Dendritic cell treated with granulocyte-macrophage colony-stimulating factor and Interleukin-4, amounts not matched to agents 40 ng/mL and 50 ng/mL, for 4 days (primary cell): ENCODE measurements around the gene DRD1.
"Not testable (repeated sequence)": the region's sequence is repeated elsewhere in the genome, so short reads cannot be mapped to it uniquely, and the experiment has no call there.

Source experiments
- H3K27ac Mint-ChIP-seq: one replicate; pipeline ENCODE4 v1.8.0; 2022; ENCODE audit warnings: mild to moderate bottlenecking, mixed read lengths
- H3K27me3 Mint-ChIP-seq: one replicate; pipeline ENCODE4 v1.8.0; 2022; ENCODE audit warnings: mild to moderate bottlenecking, mixed read lengths
- H3K36me3 Mint-ChIP-seq: one replicate; pipeline ENCODE4 v1.8.0; 2022; ENCODE audit warnings: low read depth, mixed read lengths
- H3K4me1 Mint-ChIP-seq: one replicate; pipeline ENCODE4 v1.8.0; 2022; ENCODE audit warnings: low read depth, mixed read lengths
- H3K4me3 Mint-ChIP-seq: one replicate; pipeline ENCODE4 v1.8.0; 2022; ENCODE audit warnings: mild to moderate bottlenecking, moderate library complexity, mixed read lengths
- H3K9me3 Mint-ChIP-seq: one replicate; pipeline ENCODE4 v1.8.0; 2022; ENCODE audit warnings: mixed read lengths
- intact Hi-C: fragments of 100-400 bp; cut with micrococcal nuclease; formaldehyde crosslinking; loops from one replicate; pipeline ENCODE4 v1.15.0; 2022

The DRD1 gene

GRCh38 chr5:175434800-175435199 is 9.2 kb downstream of the DRD1 start:
- intact Hi-C loops: no loop called here
- Mint-ChIP-seq H3K27me3 (peaks cover 20% of the 10 kb centered on the region), H3K27ac (no peak overlapping the region), H3K4me1 (no peaks in the 10 kb centered on the region), H3K4me3 (no peak overlapping the region), H3K36me3 (no peaks in the 10 kb centered on the region), H3K9me3 (no peaks in the 10 kb centered on the region)

- H3K9me3 Mint-ChIP-seq: no peaks in the 10 kb centered on the region
- intact Hi-C loops: no loop called here
- no peaks in the 10 kb centered on the region for H3K36me3 Mint-ChIP-seq
- H3K27ac Mint-ChIP-seq: no peak overlapping the region
- no peaks in the 10 kb centered on the region for H3K4me1 Mint-ChIP-seq
- H3K27me3 Mint-ChIP-seq: peaks cover 6% of the 10 kb centered on the region
- H3K4me3 Mint-ChIP-seq: no peak overlapping the region
These were observed 16.2 kb downstream of the DRD1 start for GRCh38 chr5:175427762-175428161.

GRCh38 chr5:175424594-175424993 is 19.4 kb downstream of the DRD1 start:
- H3K4me1 Mint-ChIP-seq, H3K4me3 Mint-ChIP-seq, intact Hi-C loops, H3K27me3 Mint-ChIP-seq, H3K27ac Mint-ChIP-seq, H3K9me3 Mint-ChIP-seq, H3K36me3 Mint-ChIP-seq: not testable (repeated sequence)

GRCh38 chr5:175422058-175422457 is 21.9 kb downstream of the DRD1 start:
- peaks cover 6% of the 10 kb centered on the region for H3K27me3 Mint-ChIP-seq
- no peaks in the 10 kb centered on the region for H3K36me3 Mint-ChIP-seq
- H3K27ac Mint-ChIP-seq: no peak overlapping the region
- intact Hi-C loops: no loop called here
- H3K4me3 Mint-ChIP-seq: no peak overlapping the region
- no peaks in the 10 kb centered on the region for H3K4me1 Mint-ChIP-seq
- H3K9me3 Mint-ChIP-seq: no peaks in the 10 kb centered on the region

- H3K27ac Mint-ChIP-seq: no peak overlapping the region
- H3K9me3 Mint-ChIP-seq: peaks cover 6% of the 10 kb centered on the region
- no peak overlapping the region for H3K4me3 Mint-ChIP-seq
- H3K36me3 Mint-ChIP-seq: no peaks in the 10 kb centered on the region
- intact Hi-C loops: no loop called here
- H3K4me1 Mint-ChIP-seq: no peaks in the 10 kb centered on the region
- H3K27me3 Mint-ChIP-seq: peaks cover 6% of the 10 kb centered on the region
These were observed 23.6 kb downstream of the DRD1 start for GRCh38 chr5:175420383-175420782.

GRCh38 chr5:175418251-175418650 is 25.7 kb downstream of the DRD1 start:
- Mint-ChIP-seq H3K36me3 (no peaks in the 10 kb centered on the region), H3K4me3 (no peak overlapping the region), H3K27me3 (peaks cover 4% of the 10 kb centered on the region), H3K9me3 (peaks cover 8% of the 10 kb centered on the region), H3K27ac (no peak overlapping the region), H3K4me1 (peaks cover 6% of the 10 kb centered on the region)
- intact Hi-C loops: no loop called here

GRCh38 chr5:175417384-175417783 is 26.6 kb downstream of the DRD1 start:
- Mint-ChIP-seq H3K4me1 (peaks cover 6% of the 10 kb centered on the region), H3K36me3 (no peaks in the 10 kb centered on the region), H3K4me3 (no peak overlapping the region), H3K9me3 (peaks cover 8% of the 10 kb centered on the region), H3K27ac (no peak overlapping the region), H3K27me3 (peaks cover 3% of the 10 kb centered on the region)
- intact Hi-C loops: no loop called here

GRCh38 chr5:175415303-175415702 is 28.7 kb downstream of the DRD1 start:
- intact Hi-C loops: no loop called here
- peaks cover 6% of the 10 kb centered on the region for H3K4me1 Mint-ChIP-seq
- no peak overlapping the region for H3K4me3 Mint-ChIP-seq
- no peak overlapping the region for H3K27ac Mint-ChIP-seq
- H3K36me3 Mint-ChIP-seq: no peaks in the 10 kb centered on the region
- H3K27me3 Mint-ChIP-seq: peaks cover 4% of the 10 kb centered on the region
- peaks cover 8% of the 10 kb centered on the region for H3K9me3 Mint-ChIP-seq

GRCh38 chr5:175410926-175411325 is 33.1 kb downstream of the DRD1 start:
- peaks cover 4% of the 10 kb centered on the region for H3K27me3 Mint-ChIP-seq
- H3K27ac Mint-ChIP-seq: no peak overlapping the region
- H3K4me1 Mint-ChIP-seq: peaks cover 6% of the 10 kb centered on the region
- H3K4me3 Mint-ChIP-seq: no peak overlapping the region
- H3K9me3 Mint-ChIP-seq: peaks cover 8% of the 10 kb centered on the region
- no peaks in the 10 kb centered on the region for H3K36me3 Mint-ChIP-seq
- intact Hi-C loops: no loop called here

- intact Hi-C loops: no loop called here
- Mint-ChIP-seq H3K27ac (no peak overlapping the region), H3K9me3 (peaks cover 8% of the 10 kb centered on the region), H3K4me3 (no peak overlapping the region), H3K36me3 (no peaks in the 10 kb centered on the region), H3K27me3 (no peaks in the 10 kb centered on the region), H3K4me1 (no peaks in the 10 kb centered on the region)
These were observed 37.7 kb downstream of the DRD1 start for GRCh38 chr5:175406300-175406699.

GRCh38 chr5:175397590-175398297 is 46.2 kb downstream of the DRD1 start:
- H3K4me1 Mint-ChIP-seq, H3K27ac Mint-ChIP-seq, H3K27me3 Mint-ChIP-seq, intact Hi-C loops, H3K36me3 Mint-ChIP-seq, H3K4me3 Mint-ChIP-seq, H3K9me3 Mint-ChIP-seq: not testable (repeated sequence)

GRCh38 chr5:175395430-175395829 is 48.6 kb downstream of the DRD1 start:
- H3K27me3 Mint-ChIP-seq, H3K36me3 Mint-ChIP-seq, H3K27ac Mint-ChIP-seq, H3K9me3 Mint-ChIP-seq, H3K4me1 Mint-ChIP-seq, intact Hi-C loops, H3K4me3 Mint-ChIP-seq: not testable (repeated sequence)

GRCh38 chr5:175394601-175395000 is 49.4 kb downstream of the DRD1 start:
- intact Hi-C loops: no loop called here
- H3K4me3 Mint-ChIP-seq: no peak overlapping the region
- no peaks in the 10 kb centered on the region for H3K27me3 Mint-ChIP-seq
- H3K4me1 Mint-ChIP-seq: no peaks in the 10 kb centered on the region
- H3K9me3 Mint-ChIP-seq: no peaks in the 10 kb centered on the region
- H3K27ac Mint-ChIP-seq: no peak overlapping the region
- H3K36me3 Mint-ChIP-seq: no peaks in the 10 kb centered on the region

GRCh38 chr5:175393897-175394296 is 50.1 kb downstream of the DRD1 start:
- intact Hi-C loops: no loop called here
- Mint-ChIP-seq H3K36me3 (no peaks in the 10 kb centered on the region), H3K9me3 (no peaks in the 10 kb centered on the region), H3K27ac (no peak overlapping the region), H3K27me3 (no peaks in the 10 kb centered on the region), H3K4me3 (no peak overlapping the region), H3K4me1 (no peaks in the 10 kb centered on the region)

GRCh38 chr5:175392236-175392635 is 51.7 kb downstream of the DRD1 start:
- Mint-ChIP-seq H3K4me1 (no peaks in the 10 kb centered on the region), H3K27me3 (no peaks in the 10 kb centered on the region), H3K36me3 (no peaks in the 10 kb centered on the region), H3K27ac (no peak overlapping the region), H3K9me3 (no peaks in the 10 kb centered on the region), H3K4me3 (no peak overlapping the region)
- intact Hi-C loops: no loop called here
